GM19468 (cell line): ENCODE measurements around the gene PARP15.
A peak's percentile ranks its signal among the peaks of the same experiment; 100 is the strongest.
"Not testable (repeated sequence)": the region's sequence is repeated elsewhere in the genome, so short reads cannot be mapped to it uniquely, and the experiment has no call there.

ENCODE experiments used
- ATAC-seq: cut with Tn5 transposase; IDR thresholded peaks from one replicate; pipeline ENCODE4 v1.9.1; 2021; ENCODE audit warnings: mild to moderate bottlenecking, moderate library complexity, moderate number of reproducible peaks; ENCODE audit not compliant: unreplicated experiment; ENCODE audit errors: extremely low read depth

Gene PARP15

DNA sequence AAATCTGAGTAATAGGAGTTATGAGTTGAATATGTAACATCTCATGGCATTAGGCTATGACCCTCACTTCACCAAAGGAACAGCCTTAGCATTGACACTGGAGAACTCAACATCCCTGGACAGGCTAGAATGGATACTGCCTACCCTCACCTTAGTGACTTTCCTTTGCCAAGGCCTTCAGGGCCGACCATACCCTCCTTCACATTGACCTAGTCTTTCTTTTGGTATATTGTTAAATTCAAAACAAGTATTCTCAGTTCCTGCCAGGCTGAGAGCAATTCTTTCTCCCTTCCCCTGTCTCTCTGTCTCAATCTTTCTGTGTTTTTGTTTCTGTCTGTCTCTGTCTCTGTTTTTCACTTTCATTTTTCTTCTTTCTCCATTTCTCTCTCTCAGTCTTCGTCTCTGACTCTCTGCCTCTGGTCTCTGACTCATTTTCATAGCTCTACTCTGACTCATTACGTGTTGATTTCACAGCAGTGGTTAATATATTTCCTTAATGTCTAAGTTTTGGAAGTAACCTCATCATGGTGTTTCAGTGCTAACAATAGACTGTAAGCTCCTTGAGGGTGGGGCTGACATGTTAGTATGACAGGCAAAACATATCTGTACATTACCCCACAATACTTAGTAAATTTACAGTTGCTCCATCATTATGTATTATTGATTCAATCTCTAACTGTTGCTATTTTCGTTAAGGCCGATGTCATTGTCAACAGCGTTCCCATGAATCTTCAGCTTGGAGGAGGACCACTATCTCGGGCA, 32.5 kb downstream of the PARP15 start:
- peak; percentile 88 for ATAC-seq

DNA sequence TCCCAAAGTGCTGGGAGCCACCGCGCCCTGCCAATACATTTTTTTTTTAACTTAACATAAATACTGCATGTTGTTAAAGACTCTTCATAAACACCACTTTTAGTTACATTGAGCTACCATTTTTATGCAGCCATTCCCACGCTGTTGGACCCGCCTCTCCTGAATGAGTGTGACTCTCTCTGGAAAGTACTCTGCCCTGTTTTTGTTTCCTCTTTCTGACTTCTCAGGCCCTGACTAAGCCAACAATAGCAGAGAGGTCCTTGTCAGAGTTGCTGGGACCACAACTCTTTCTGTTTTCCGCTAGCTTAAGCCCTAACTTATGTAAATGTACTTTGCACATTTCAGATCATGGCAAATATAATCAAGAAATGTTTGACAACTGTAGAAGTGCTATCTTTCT, 35.2 kb downstream of the PARP15 start:
- no peak for ATAC-seq

DNA sequence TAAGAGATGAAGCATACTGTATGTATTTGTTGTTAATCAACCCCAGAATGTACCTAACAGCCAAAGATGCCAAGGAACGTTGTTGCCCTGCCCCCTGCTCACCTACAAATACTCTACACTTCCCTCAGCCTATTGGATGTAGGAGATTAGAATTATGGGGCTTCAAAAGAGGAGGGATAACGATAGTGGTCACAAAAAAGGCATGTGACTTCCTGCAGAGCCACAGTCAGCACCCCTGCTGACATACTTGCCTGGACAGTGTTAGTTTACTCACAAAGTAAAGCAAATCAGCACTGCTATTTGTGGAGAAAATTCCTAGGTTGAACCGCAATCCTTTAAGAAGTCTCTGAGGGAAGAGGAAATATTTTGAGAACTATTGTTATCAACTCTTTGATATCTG, 37.9 kb downstream of the PARP15 start:
- ATAC-seq: no peak

DNA sequence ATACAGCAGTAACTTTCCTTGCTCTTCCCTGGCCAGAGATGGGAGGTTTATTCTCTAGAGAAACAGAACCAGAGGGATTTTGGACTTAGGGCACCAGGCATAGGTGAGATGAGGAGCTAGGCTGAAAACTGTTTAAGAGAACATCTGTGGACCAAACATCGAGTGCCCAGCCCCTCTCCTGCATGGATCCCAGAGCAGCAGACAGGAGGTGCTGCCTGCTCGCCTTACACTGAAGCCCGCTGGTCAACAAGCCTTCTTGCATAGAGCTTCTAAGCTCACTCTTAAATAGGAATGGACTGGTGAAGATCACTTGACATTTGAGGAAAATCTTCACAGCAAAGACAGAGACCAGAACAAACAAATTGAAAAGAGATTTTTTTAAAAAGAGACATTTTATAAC, 41.2 kb downstream of the PARP15 start:
- no peak for ATAC-seq

GRCh38 chr3:122619040-122619439, 41.6 kb downstream of the PARP15 start:
- ATAC-seq: no peak

- no peak for ATAC-seq
Observed at GRCh38 chr3:122620399-122620798, 42.9 kb downstream of the PARP15 start.

DNA sequence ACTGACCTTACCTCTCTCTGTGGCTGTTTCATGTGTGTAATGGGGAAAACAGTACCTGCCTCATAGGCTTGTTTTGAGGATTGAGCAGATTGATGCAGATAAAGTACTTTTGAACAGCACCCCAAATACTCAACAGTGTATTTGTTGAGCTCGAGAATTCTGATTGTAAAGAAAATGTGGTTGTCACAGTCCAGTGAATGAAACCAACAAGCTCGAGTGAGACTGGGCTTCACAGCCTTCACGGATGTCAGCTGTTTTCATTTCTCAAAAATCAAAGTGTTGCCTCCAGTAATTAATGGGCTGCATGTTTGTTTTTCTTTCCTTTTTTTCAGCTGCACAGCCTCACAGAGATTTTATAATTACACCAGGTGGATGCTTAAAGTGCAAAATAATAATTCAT, 43.7 kb downstream of the PARP15 start:
- ATAC-seq: peak; percentile 35

DNA sequence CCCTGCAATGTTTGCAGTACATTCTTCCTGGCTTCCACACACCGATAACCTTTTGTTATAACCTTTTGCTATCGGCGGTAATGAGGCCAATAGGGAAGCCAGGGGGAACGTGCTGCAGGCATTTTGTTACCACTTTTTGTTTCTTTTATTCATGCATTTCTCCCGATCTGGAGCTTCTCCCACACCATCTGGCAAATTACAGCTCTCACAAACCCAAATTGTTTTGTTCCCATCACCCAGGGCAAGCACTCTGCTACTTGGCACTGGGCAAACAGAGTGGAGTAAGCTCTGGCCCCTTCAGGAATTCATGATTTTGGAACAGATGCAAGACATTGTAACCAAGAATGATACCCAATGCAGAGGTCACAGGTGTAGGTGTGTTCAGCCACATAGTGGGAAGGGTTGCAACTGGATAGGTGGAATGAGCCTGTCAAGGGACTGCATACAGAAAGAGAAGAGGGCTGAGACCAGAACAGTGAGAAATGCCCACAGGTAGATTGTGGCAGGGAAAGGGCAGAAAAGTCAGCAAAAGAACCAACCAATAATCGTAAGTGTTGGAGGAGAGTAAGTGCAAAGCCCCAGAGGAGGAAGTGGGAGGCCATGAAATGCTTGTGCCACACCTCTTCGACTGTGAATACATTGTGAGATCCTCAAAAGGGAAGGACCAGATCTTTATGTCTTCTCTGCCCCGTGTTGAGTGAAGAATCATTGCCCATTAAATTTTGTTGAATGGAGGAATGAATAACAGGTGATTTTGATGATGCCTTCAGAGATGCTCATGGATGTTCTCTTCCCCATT, 45.8 kb downstream of the PARP15 start:
- no peak for ATAC-seq

- no peak for ATAC-seq
Observed at GRCh38 chr3:122626515-122627180, 49.2 kb downstream of the PARP15 start.

GRCh38 chr3:122627301-122627700, 49.9 kb downstream of the PARP15 start:
- ATAC-seq: no peak

DNA sequence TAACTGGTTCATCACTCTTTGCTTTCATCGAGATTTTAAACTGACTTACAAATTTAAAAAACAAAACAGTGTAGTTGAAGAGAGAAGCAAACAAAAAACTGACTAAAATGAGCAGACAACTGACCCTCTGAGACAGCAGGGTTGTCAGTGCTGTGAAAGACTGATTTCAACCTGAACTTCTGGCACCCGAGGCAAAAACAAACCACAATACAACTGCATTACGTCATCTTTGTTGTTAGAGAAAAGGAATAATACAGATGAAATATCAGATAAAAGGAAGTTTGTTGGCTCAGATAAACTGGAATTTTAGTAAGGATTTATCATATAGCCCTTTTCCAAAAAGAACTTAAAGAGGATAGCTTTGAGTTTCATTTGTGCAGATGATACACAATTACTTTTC, 51.1 kb downstream of the PARP15 start:
- no peak for ATAC-seq

GRCh38 chr3:122629763-122630162, 52.3 kb downstream of the PARP15 start:
- no peak for ATAC-seq

DNA sequence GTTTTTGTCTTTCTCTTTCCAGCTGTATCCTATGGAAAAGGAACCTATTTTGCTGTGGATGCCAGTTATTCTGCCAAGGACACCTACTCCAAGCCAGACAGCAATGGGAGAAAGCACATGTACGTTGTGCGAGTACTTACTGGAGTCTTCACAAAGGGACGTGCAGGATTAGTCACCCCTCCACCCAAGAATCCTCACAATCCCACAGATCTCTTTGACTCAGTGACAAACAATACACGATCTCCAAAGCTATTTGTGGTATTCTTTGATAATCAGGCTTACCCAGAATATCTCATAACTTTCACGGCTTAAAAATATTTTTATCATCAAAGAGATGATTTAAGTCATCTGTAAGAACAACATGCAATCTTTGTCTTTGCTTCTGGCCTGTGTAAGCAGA, 58.3 kb downstream of the PARP15 start:
- ATAC-seq: no peak

DNA sequence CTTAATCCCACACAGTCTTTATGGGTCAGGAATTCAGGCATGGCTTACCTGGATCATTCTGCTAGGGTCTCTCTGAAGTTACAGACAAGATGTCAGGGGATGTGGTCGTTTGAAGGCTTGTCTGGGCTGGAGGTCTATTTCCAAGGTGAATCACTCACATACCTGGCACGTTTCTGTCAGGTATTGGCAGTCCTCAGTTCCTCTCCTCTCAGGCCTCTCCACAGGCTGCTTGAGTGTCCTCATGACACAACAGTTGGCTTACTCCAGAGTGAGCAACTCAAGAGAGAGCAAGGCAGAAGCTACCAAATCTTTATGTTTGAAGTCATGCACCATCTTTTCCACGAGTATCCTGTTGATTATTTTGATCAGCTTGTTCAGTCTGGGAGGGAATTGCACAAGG, 59.2 kb downstream of the PARP15 start:
- no peak for ATAC-seq

DNA sequence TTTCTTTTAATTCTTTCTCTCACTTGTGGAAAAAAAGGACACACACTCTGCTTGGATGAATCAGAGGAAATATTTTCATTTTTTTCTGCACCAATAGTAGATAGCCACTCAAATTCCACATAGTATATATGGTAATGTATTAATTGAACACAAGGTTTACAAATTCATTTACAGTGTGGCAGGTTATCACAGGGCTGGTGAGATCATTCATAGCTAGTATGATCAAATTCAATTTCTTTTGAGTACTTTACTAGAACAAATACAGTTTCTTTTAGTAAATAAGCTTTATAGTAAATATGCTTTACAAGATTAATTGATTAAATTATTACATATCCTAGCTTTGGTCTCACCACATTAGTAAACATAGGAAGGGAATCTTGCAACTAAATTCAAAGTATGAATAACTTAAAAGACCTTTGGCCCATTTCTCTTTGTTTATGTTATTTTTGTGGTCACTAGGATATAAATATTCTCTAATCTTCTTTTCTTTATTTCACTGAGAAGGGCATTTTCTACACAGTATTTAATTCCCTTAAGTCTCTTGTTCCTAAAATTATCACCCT, 63.1 kb downstream of the PARP15 start:
- ATAC-seq: no peak

GRCh38 chr3:122642935-122643334, 65.5 kb downstream of the PARP15 start:
- no peak for ATAC-seq

DNA sequence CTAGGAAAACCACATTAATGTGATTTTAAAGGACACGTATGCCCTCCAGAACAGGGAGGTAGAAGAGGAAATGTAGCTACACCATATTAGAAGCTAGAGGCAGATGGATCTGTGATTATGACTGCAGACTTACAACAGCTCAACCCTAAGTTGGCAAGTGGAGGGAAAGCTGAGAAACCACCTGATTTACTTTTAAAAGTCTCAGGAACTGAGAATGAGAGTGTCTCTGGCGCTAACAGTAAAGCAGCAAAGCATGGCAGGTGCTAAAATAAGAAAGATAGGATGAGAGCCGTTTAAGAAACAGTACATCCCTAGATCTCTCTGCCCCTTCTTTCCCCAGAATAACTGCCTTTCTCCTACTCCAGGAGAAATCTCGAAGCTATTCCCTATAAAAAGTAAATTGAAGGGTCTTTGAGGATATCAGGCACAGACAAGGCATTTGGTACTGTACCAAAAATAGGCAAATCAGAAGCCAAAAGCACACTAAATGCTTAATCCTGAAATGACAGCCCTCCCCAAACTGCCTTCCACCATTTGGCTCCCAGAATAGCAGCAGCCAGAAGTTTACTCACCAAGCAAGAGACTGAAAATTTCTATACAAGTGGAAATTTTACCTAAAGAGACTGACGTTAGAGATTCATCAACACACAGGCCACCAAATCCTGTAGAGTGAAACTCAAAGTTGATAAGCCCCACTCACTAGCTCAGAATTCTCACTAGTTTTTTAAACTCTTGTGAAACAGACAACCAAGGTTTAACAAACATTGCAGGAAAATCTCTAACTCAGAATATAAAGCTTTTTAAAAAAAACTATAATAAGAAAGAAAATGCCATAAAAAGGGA, 68.9 kb downstream of the PARP15 start:
- ATAC-seq: peak; percentile 29

GRCh38 chr3:122651233-122651907, 73.9 kb downstream of the PARP15 start:
- not testable (repeated sequence) for ATAC-seq

GRCh38 chr3:122651962-122652361, 74.5 kb downstream of the PARP15 start:
- ATAC-seq: not testable (repeated sequence)
